Parathyroid adenoma (tissue), 2 donors: ENCODE results near the gene ANKRD42.

Source experiments
- H2AFZ ChIP-seq: fragments of 300-600 bp; sonication (generic); one replicate; pipeline ENCODE4 v1.7.0; 2017; ENCODE audit warnings: antibody characterized with exemption, mild to moderate bottlenecking
- H3K27ac ChIP-seq: fragments of 300-600 bp; sonication (generic); one replicate; pipeline ENCODE4 v1.7.0; 2017
- H3K27me3 ChIP-seq: fragments of 300-600 bp; sonication (generic); one replicate; pipeline ENCODE4 v1.7.0; 2017; ENCODE audit warnings: low read length; ENCODE audit not compliant: control insufficient read depth, insufficient read depth
- H3K36me3 ChIP-seq: fragments of 300-600 bp; sonication (generic); one replicate; pipeline ENCODE4 v1.7.0; 2017; ENCODE audit warnings: low read length; ENCODE audit not compliant: control insufficient read depth, insufficient read depth
- H3K4me1 ChIP-seq: fragments of 300-600 bp; sonication (generic); one replicate; pipeline ENCODE4 v1.7.0; 2017; ENCODE audit warnings: control low read depth
- H3K4me2 ChIP-seq: fragments of 300-600 bp; sonication (generic); one replicate; pipeline ENCODE4 v1.7.0; 2017; ENCODE audit warnings: low read length
- H3K4me3 ChIP-seq: fragments of 300-600 bp; sonication (generic); one replicate; pipeline ENCODE4 v1.7.0; 2017; ENCODE audit warnings: low read depth, low read length
- H3K79me2 ChIP-seq: fragments of 300-600 bp; sonication (generic); one replicate; pipeline ENCODE4 v1.7.0; 2017; ENCODE audit warnings: control low read depth
- H3K9ac ChIP-seq: fragments of 300-600 bp; sonication (generic); one replicate; pipeline ENCODE4 v1.7.0; 2017; ENCODE audit warnings: mild to moderate bottlenecking
- H3K9me3 ChIP-seq: fragments of 300-600 bp; sonication (generic); one replicate; pipeline ENCODE4 v1.7.0; 2017; ENCODE audit warnings: low read length; ENCODE audit not compliant: control insufficient read depth
- CTCF ChIP-seq: fragments of 300-600 bp; sonication (generic); IDR thresholded peaks from one replicate; pipeline ENCODE4 v1.7.0; 2017; ENCODE audit warnings: antibody characterized with exemption, mild to moderate bottlenecking
- donor health status: primary hyperparathyroidism.

The ANKRD42 gene

GRCh38 chr11:83282084-83282716, 88.7 kb downstream of the ANKRD42 start:
- no peak overlapping the region for H3K4me3 ChIP-seq

GRCh38 chr11:83284501-83285150, 91.1 kb downstream of the ANKRD42 start:
- Histone ChIP-seq H3K4me3 (peak overlapping the region; percentile 93), H3K9me3 (no peaks in the 10 kb centered on the region), H2AFZ (peak overlapping the region; percentile 17), H3K9ac (no peak overlapping the region), H3K4me2 (peak overlapping the region; percentile 50), H3K79me2 (peaks cover 4% of the 10 kb centered on the region), H3K4me1 (peaks cover 2% of the 10 kb centered on the region), H3K27ac (peak overlapping the region; percentile 95), H3K36me3 (no peaks in the 10 kb centered on the region), H3K27me3 (no peaks in the 10 kb centered on the region)
- TF ChIP-seq CTCF, result no peak

More at GRCh38 chr11:83282084-83282716, 88.7 kb downstream of the ANKRD42 start:
- Histone ChIP-seq H3K9ac (no peak overlapping the region), H2AFZ (no peak overlapping the region), H3K4me2 (no peak overlapping the region), H3K27ac (no peak overlapping the region), H3K79me2 (peaks cover 4% of the 10 kb centered on the region), H3K36me3 (no peaks in the 10 kb centered on the region), H3K27me3 (no peaks in the 10 kb centered on the region), H3K9me3 (no peaks in the 10 kb centered on the region), H3K4me1 (peaks cover 2% of the 10 kb centered on the region)
- TF ChIP-seq CTCF, result no peak

GRCh38 chr11:83285151-83285770, 91.7 kb downstream of the ANKRD42 start:
- H3K27me3 ChIP-seq, result no peaks in the 10 kb centered on the region
- no peak for TF ChIP-seq CTCF
- H3K27ac ChIP-seq, result peak overlapping the region; percentile 95
- peak overlapping the region; percentile 42 for H3K9ac ChIP-seq
- H3K79me2 ChIP-seq, result peaks cover 4% of the 10 kb centered on the region
- peak overlapping the region; percentile 99 for H2AFZ ChIP-seq
- H3K9me3 ChIP-seq, result no peaks in the 10 kb centered on the region
- H3K36me3 ChIP-seq, result no peaks in the 10 kb centered on the region
- H3K4me1 ChIP-seq, result peaks cover 2% of the 10 kb centered on the region
- H3K4me3 ChIP-seq, result peak overlapping the region; percentile 93
- peak overlapping the region; percentile 50 for H3K4me2 ChIP-seq

- Histone ChIP-seq H3K27ac (peak within 1 kb of the TSS; percentile 95), H3K9ac (peak within 1 kb of the TSS; percentile 42), H3K27me3 (no peaks in the 10 kb centered on the region), H3K36me3 (no peaks in the 10 kb centered on the region), H3K4me2 (peak within 1 kb of the TSS; percentile 70), H3K79me2 (peaks cover 4% of the 10 kb centered on the region), H3K4me1 (peaks cover 2% of the 10 kb centered on the region), H2AFZ (peak within 1 kb of the TSS; percentile 99), H3K4me3 (peak within 1 kb of the TSS; percentile 93), H3K9me3 (no peaks in the 10 kb centered on the region)
- no peak for TF ChIP-seq CTCF
Observed at GRCh38 chr11:83285771-83286528, 92.4 kb downstream of the ANKRD42 start, which contains the start of gene CCDC90B. Gene CCDC90B (minus strand): TSS chr11:83286367. CDS start chr11:83285972, 395 bp downstream.
